ENCODE data around the gene ZNF691.
"Not testable (repeated sequence)": the region's sequence is repeated elsewhere in the genome, so short reads cannot be mapped to it uniquely, and the experiment has no call there.

ZNF691 gene, protein sequence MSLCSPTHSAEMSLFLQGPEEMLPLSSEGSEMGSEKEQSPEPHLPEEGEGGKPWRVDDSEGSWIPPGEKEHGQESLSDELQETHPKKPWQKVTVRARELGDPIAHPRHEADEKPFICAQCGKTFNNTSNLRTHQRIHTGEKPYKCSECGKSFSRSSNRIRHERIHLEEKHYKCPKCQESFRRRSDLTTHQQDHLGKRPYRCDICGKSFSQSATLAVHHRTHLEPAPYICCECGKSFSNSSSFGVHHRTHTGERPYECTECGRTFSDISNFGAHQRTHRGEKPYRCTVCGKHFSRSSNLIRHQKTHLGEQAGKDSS

GRCh38 chr1:42846257-42847110 is at the start of gene ZNF691:
Gene ZNF691 (plus strand): TSS chr1:42846613. CDS start chr1:42849659, 3,046 bp downstream.
- peak; percentile 81 to 84 for DNase-seq (ENCODE audit: low read depth in 2 of 2)

DNA sequence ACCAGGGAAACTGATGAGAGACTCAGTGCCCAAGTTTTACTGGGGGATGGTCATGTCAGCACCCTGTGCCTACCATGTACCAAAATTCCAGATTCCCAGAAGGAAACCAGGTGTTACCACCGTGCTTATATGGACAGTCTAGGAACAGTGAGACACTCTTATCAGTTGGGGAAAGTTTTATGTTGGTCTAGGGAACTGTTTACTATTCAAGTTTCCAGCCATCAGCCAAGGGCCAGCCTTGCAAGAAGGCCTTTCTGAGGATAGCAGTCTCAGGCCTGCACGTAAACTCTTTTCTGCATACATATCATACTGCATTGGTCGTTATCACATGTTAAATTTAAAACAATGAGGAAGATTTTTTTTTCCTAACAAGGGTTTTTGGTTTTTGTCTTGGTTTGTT is 49.0 kb upstream of the ZNF691 start:
- no peak for DNase-seq (ENCODE audit: low read depth in 2 of 2)

DNA sequence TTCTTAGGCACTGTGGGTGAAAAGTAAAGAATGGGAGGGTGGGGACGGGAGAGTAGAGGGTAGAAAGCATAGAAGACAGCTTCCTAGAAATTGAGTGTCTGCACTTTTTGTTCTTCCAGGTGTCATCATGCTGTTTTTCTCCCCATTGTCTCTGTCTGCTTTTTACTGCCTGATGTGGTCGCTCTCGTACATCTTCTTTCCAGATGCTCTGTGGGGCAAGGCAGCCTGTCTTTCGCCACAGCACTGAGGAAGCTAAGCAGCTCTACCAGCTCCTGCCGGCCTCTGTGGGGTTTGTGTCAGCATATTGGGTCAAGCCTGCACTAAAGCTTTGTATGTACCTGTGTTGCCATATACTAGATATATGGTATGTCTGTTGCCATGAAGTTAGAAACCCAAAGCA is 48.4 kb upstream of the ZNF691 start:
- no peak for DNase-seq (ENCODE audit: low read depth in 2 of 2)

- no peak for DNase-seq (ENCODE audit: low read depth in 2 of 2)
Measured at GRCh38 chr1:42801832-42802473, 44.5 kb upstream of the ZNF691 start.

- DNase-seq (ENCODE audit: low read depth in 2 of 2): no peak
Measured at GRCh38 chr1:42806171-42806570, 40.2 kb upstream of the ZNF691 start.

- no peak for DNase-seq (ENCODE audit: low read depth in 2 of 2)
Measured at GRCh38 chr1:42806593-42806992, 39.8 kb upstream of the ZNF691 start.

GRCh38 chr1:42807056-42807668 is 39.3 kb upstream of the ZNF691 start:
- DNase-seq (ENCODE audit: low read depth in 2 of 2): no peak

- not testable (repeated sequence) for DNase-seq (ENCODE audit: low read depth in 2 of 2)
Measured at GRCh38 chr1:42814815-42815214, 31.6 kb upstream of the ZNF691 start.

- no peak for DNase-seq (ENCODE audit: low read depth in 2 of 2)
Measured at GRCh38 chr1:42815941-42816584, 30.4 kb upstream of the ZNF691 start.

DNA sequence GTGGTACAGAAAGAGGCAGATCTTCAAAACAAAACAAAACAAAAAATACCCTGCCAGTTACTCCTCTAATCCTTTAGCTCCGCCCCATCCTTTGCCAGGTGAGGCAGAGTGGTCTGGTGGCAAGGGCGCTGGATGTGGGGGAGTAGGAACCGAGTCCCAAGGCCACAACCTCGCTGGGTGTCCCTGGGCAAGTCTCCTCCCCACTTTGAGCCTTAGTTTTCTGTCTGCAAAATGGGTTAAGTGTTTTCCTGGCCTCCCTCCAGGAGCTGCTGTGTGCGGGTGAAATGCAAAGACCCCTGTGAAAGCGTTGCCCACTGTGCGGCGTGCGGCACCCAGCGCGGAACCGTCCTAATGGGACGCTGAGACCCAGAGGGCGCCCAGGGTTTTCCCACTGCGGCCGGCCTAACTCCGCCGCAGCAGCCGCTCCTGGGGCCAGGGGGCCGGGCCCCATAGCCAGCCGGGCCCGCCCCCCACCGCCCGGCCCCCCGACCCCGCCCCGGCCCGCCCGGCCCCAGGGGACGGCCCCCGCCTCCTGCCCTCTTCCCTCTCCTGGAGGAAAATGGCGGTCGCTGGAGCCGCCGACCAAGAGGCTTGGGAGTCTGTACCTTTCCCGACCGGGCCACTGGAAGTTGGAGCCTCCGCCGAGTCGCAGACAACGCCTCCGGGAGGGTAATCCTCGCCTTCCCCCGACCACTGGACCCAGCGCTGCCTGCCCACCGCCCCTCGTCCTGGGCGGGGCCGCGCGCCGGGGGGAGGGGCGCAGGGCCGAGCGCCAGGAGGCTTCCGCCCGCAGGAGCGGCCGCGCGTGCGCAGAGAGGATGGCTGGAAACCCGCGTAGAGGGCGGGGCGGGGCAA is 29.6 kb upstream of the ZNF691 start, which contains the start of the genes ERMAP and SVBP:
Gene ERMAP (plus strand): TSS at position 538 of the 855 bp plus-strand sequence. CDS start 13,327 bp downstream, outside the sequence.
Gene SVBP (minus strand): TSS at position 813 of the 855 bp plus-strand sequence. CDS start 853 bp downstream, outside the sequence.
- DNase-seq (ENCODE audit: low read depth in 2 of 2): peak; percentile 90

DNA sequence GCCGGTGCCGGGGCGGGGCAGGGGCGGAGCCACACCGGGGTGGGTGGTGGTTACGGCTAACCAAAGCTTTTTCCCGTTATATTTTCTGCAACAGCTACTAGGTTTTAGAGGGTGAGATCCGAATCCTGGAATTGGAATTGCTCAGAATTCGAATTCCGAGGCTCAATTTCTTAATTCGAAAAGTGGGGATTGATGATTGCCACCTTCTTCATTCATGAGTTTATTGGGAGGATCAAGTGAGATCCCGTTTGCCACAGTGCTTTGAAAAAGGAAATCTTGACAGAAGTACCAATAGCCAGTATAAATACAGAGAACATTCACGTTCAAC is 29.0 kb upstream of the ZNF691 start:
- DNase-seq (ENCODE audit: low read depth in 2 of 2): no peak

DNA sequence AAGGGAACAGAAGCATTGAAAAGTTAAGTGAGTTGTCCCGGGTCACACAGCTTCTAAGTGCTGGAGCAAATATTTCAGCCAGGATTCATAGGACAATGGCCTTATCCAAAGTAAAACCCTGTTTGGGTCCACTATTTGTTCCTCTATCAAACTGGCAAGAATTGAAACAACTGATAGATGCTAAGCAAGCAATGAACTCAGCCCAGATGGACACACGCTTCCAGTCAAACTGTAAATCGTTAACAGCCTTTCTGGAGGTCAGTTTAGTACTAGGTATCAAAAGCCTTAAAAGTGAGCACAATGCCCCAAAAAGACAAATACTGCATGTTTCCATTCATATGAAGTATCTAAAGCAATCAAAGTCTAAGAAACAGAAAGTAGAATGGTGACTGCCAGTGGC is 28.4 kb upstream of the ZNF691 start:
- DNase-seq (ENCODE audit: low read depth in 2 of 2): no peak

GRCh38 chr1:42820813-42821212 is 25.6 kb upstream of the ZNF691 start:
- no peak for DNase-seq (ENCODE audit: low read depth in 2 of 2)

DNA sequence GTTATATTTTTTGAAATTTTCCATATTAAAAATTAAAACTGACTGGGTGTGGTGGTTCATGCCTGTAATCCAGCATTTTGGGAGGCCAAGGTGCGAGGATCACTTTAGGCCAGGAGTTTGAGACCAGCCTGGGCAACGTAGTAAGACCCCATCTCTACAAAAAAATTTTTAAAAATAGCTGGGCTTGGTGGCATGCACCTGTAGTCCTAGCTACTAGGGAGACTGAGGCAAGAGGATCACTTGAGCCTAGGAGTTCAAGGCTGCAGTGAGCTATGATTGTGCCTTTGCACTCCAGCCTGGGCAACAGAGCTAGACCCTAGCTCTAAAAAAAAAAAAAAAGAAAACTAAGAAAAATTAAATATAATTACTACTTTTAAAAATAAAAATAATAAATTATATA is 24.7 kb upstream of the ZNF691 start:
- no peak for DNase-seq (ENCODE audit: low read depth in 2 of 2)

GRCh38 chr1:42822800-42823392 is 23.5 kb upstream of the ZNF691 start:
- no peak for DNase-seq (ENCODE audit: low read depth in 2 of 2)

DNA sequence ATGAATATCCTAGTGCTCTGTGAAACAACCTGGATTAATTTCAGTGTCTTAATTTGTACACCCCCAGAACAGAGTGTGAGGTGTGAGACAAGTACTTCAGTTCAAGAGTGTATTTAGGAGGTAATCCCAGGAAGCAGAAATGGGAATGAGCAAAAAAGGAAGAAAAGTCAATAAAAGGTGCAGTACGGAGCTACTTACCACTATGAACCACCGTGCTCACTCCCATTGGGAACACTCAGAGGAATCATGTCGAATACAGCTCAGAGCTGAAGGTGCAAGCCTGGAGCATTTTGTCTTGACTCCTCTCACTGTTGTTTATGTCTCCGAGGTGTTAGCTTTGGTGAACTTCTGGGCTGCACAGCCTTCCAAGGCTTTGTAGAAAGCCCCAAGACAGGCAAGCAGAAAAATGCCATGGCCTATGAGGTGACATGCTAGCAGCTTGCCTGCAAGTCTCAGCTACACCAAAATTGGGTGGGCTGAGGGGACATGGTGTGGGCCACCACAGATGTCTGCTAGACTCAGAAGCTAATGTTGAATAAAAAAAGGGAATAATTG is 21.9 kb upstream of the ZNF691 start:
- no peak for DNase-seq (ENCODE audit: low read depth in 2 of 2)

- DNase-seq (ENCODE audit: low read depth in 2 of 2): no peak
Measured at GRCh38 chr1:42825036-42825851, 21.2 kb upstream of the ZNF691 start.

DNA sequence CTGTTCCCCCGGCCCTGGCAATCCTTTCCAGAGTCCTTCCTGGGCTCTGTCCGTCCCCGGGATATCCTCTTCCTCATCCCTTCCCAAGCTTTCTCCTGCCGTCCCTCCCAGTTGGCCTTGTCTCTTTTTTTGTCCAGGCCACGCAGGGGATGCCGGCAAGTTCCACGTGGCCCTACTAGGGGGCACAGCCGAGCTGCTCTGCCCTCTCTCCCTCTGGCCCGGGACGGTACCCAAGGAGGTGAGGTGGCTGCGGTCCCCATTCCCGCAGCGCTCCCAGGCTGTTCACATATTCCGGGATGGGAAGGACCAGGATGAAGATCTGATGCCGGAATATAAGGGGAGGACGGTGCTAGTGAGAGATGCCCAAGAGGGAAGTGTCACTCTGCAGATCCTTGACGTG is 15.8 kb upstream of the ZNF691 start:
- DNase-seq (ENCODE audit: low read depth in 2 of 2): no peak

DNA sequence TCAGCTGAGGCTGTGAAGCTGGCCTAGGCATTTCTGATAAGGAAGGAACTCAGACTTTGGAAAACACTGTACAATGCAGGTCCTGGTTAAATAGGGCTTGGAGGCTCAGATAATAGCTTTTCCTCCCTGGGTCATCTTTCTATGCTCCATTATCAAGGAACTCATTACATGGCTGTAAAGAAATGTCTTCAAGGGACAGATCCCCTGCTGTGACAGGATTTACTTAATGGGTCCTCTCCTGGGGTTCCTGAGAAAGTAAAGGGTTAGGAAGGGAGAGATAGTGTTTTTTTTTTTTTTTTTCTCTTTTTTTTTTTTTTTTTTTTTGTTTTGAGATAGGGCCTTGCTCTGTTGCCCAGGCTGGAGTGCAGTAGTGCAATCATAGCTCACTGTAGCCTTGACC is 15.1 kb upstream of the ZNF691 start:
- DNase-seq (ENCODE audit: low read depth in 2 of 2): no peak

Data from stimulated activated CD8-positive, alpha-beta memory T cell treated with anti-CD3 and anti-CD28 coated beads, Interleukin-15, amount 100 ng/mL, for 48 hours (primary cell).